GM19099 (cell line): Measurements from ENCODE around the gene PPHLN1.

Experiments used
- POLR2A ChIP-seq: IDR thresholded peaks from 3 replicates; pipeline ENCODE4 v1.6.1; 2011; ENCODE audit warnings: low read depth; ENCODE audit not compliant: insufficient read length; ENCODE audit errors: extremely low read depth

PPHLN1 gene

GRCh38 chr12:42356344-42356743 lies 30.4 kb downstream of the PPHLN1 start:
- no peak for TF ChIP-seq POLR2A

GRCh38 chr12:42360747-42361403 lies 34.9 kb downstream of the PPHLN1 start:
- TF ChIP-seq POLR2A, result no peak

DNA sequence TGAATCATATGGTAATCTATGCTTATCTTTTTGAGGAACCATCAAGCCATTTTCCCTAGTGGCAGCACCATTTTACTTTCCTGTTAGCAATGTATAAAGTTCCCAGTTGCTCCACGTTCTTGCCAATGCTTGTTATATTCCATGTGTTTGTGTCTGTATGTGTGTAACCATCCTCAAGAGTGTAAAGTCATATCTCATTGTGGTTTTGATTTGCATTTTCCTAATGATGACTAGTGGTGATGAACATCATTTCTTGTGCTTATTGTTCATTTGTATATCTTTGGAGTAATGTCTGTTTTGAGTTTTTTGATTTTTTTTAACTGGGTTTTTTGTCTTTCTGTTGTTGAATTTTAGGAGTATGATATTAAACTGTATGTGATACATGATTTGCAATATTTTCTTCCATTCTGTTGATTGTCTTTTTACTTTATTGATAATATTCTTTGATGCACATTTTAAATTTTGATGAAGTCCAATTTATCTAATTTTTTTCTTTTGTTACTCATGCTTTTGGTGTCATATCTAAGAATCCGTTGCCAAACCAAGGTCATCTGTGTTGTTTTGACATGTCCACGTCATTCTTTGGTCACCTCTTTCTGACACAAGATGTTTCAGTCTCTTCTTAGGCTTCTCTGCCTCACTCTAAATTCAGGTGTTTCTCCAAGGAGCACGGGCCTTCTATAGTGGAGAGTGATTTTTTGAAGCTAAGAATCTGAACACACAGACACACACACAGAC lies 36.1 kb downstream of the PPHLN1 start:
- no peak for TF ChIP-seq POLR2A

DNA sequence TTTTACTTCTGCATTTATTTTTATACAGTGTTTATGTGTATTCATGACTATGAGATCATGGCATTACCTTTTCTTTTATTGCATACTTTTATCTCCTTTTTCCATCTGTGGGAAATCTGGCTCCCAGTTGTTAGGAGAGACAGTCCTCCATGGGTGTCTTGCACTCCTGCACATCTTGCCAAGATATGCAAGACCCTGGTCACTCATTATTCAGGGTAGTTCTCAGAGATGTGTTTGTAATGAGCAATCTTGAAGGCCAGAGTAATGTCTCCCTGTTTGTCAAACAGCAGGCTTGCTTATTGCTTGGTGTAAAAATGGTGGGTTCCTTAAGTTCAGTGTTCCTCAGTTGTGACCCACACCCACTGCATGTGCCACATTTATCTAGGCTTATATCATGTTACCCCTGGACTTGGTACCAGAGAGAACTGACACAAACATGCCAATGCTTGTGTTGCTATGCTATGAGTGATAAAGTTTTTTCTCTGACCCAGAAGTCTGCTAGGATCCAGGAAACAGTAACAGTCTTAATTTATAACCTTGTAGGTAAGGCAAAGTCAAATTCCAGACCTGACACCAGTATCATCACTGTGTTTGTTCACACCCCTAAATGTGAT lies 36.8 kb downstream of the PPHLN1 start:
- no peak for TF ChIP-seq POLR2A

- TF ChIP-seq POLR2A, result no peak
These were observed 38.7 kb downstream of the PPHLN1 start for GRCh38 chr12:42364692-42365091.

DNA sequence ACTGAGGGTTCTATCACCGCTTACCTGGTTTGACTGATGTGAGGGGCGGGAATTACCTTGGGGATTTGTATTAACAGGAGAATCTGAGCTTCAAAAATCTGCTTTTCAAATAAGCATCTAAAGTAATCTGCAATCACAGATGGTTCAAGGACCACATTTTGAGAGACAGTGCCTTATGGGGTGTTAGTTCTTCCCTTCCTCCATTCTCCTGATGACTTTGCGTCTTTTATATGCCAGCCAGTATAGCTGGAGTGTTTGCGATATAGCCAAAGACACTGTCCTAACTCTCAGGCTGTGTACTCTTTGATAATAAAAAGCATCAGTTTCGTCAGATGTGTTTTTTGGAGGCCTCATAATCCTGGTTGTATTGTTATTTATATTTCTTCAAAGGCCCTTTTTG lies 39.5 kb downstream of the PPHLN1 start:
- no peak for TF ChIP-seq POLR2A

- TF ChIP-seq POLR2A, result no peak
These were observed 44.0 kb downstream of the PPHLN1 start for GRCh38 chr12:42370013-42370412.

GRCh38 chr12:42372154-42372791 lies 46.3 kb downstream of the PPHLN1 start:
- no peak for TF ChIP-seq POLR2A

DNA sequence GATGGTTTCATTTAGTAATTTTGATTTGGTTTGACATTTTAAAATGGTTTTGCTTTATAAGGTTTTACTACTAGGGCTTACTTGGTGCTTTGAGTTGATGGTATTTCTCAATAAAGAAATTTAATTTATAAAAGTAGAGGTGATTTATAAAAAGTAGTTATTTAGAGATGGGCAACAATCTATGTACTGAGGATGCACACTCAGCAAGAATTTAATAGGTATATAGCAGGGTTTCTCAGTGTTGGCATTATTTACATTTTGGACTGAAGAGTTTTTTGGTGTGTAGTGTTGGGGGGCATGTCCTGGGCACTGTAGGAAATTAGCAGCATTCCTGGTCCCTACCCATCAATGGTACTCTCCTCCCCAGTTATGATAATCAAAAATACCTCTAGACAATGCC lies 47.7 kb downstream of the PPHLN1 start:
- no peak for TF ChIP-seq POLR2A

GRCh38 chr12:42380733-42381132 lies 54.8 kb downstream of the PPHLN1 start:
- TF ChIP-seq POLR2A, result no peak

DNA sequence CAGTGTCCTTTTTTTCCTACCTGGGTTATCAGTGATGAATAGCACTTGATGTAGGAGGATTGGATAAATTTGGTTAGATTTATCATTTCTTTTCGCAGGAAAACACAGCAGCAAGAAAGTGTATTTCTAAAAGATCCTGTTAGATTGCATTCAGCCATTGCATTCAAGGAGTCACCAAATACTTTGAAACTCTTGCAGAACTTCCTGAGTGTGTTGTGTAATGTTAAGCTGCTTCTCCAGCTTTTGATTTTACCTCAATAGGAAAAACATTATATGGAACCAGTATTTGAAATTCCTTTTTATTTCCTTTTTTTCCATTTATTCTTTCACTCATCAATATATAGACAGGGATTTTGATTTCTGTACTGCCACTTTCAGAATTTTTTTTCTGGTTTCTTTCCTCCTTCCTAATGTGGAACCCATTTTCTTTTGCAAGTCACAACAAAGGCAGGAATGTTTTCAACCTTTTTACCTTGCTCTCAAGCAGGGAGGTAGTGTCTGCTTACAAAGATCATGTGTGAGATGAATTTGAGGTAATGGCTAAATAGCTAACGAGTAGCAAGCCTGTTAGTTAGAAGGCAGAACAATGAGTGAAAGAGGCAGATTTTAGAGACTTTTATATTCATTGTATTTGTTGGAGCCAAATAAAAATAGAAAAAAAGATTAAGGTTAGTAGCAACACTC lies 56.2 kb downstream of the PPHLN1 start:
- no peak for TF ChIP-seq POLR2A

GRCh38 chr12:42385326-42385841 lies 59.4 kb downstream of the PPHLN1 start:
- TF ChIP-seq POLR2A, result no peak

- no peak for TF ChIP-seq POLR2A
These were observed 60.3 kb downstream of the PPHLN1 start for GRCh38 chr12:42386308-42386707.

GRCh38 chr12:42394429-42394828 lies 68.5 kb downstream of the PPHLN1 start:
- no peak for TF ChIP-seq POLR2A
